HK-2 (cell line): ENCODE measurements around the gene RNASEH2C.
A peak's percentile ranks its signal among the peaks of the same experiment; 100 is the strongest.
"Not testable (repeated sequence)": the region's sequence is repeated elsewhere in the genome, so short reads cannot be mapped to it uniquely, and the experiment has no call there.

Experiments used
- DNase-seq: peaks from one replicate; pipeline ENCODE4 v3.0.0-alpha.2; 2018; ENCODE audit not compliant: unreplicated experiment

RNASEH2C gene

DNA sequence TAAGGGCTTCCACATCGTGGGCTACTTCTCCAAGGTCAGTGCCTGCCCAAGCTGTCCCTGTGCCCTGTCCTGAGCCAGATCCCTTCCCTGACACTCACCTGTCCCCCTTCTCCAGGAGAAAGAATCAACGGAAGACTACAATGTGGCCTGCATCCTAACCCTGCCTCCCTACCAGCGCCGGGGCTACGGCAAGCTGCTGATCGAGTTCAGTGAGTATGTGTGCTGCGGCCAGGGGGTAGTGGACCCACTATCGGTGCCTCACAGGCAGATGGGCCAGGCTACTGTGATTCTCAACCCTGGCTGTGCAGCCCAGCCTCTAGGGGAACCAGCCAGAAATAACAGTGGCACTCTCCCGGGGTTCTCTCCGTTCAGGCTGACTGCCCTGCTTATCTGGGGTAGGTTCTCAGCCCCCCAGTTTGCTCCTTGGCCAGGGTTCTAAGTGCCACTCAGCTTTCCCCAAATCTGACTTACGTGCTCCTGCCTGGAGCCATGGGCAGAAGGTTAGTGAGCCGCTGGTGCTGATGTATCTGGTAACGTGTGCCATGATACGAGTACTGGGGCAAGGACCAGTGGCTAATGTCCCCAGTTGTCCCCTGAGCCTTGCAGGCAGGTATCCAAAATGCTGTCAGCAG lies 3.7 kb downstream of the RNASEH2C start:
- DNase-seq: no peak

- no peak for DNase-seq
These were observed 4.3 kb downstream of the RNASEH2C start for GRCh38 chr11:65716302-65716701.

DNA sequence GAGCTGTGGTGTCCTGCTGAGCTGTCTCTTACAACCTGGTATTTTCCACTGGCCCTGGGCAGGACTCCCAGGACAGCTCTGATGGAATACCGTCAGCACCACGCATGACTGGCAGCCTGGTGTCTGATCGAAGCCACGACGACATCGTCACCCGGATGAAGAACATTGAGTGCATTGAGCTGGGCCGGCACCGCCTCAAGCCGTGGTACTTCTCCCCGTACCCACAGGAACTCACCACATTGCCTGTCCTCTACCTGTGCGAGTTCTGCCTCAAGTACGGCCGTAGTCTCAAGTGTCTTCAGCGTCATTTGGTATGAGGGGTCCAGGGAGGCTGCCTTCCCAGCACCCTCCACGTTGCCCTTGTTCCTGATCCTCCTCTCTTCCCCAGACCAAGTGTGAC lies 6.2 kb downstream of the RNASEH2C start:
- no peak for DNase-seq

GRCh38 chr11:65713212-65713969 lies 7.2 kb downstream of the RNASEH2C start:
- no peak for DNase-seq

DNA sequence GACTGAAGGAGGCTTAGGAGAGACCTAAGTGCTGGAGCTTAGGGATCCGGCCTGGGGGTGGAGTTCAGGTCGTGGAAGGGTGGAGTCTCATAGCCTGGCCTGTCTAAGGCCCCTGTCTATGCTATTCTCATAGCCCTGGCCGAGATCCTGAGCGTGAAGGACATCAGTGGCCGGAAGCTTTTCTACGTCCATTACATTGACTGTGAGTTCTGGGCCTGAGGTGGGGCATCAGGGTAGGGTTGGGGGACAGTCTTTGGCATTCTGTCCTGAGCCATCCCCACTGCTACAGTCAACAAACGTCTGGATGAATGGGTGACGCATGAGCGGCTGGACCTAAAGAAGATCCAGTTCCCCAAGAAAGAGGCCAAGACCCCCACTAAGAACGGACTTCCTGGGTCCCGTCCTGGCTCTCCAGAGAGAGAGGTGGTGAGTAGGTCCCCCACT lies 7.9 kb downstream of the RNASEH2C start:
- DNase-seq: no peak

- peak; percentile 94 for DNase-seq
These were observed 8.6 kb downstream of the RNASEH2C start, which contains the start of gene KAT5 for GRCh38 chr11:65711785-65712632. KAT5 (plus strand) TSS chr11:65712252; CDS start chr11:65712268, 16 bp downstream.

DNA sequence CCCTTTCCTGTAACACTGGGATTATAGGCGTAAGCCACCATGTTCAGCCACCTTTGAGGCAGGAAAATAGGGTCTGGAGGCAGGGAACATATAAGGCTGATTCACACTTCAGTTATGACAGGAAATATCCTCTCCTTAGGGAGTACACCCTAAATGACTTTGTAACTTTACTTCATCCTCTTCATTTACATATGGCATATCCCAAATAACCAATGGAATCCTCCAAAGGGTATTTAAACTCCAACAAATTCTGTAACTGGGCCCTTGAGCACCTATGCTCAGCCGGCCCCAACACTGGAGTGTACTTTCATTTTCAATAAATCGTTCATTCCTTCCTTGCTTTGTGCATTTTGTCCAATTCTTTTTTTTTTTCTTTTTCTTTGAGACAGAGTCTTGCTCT lies 10.2 kb downstream of the RNASEH2C start:
- no peak for DNase-seq

- DNase-seq: no peak
These were observed 10.9 kb downstream of the RNASEH2C start for GRCh38 chr11:65709661-65710060.

GRCh38 chr11:65708451-65708850 lies 12.1 kb downstream of the RNASEH2C start:
- DNase-seq: no peak

- DNase-seq: not testable (repeated sequence)
These were observed 13.6 kb downstream of the RNASEH2C start for GRCh38 chr11:65707002-65707401.

- DNase-seq: peak; percentile 31
These were observed 14.3 kb downstream of the RNASEH2C start for GRCh38 chr11:65706303-65706763.

DNA sequence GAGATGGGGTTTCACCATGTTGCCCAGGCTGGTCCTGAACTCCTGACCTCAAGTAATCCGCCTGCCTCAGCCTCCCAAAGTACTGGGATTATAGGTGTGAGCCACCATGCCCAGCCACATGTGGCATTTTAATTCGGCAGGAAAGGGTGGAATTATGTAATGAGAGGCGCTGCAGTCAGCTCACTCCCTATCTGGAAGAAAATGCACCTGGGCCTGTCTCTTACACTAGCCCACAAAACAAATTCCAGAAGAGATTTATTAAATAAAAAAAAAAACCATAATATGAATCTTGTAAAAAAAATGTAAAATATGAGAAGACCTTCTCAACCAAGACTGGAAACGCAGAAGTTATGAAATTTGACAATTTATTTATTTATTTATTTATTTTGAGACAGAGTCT lies 16.8 kb downstream of the RNASEH2C start:
- no peak for DNase-seq

DNA sequence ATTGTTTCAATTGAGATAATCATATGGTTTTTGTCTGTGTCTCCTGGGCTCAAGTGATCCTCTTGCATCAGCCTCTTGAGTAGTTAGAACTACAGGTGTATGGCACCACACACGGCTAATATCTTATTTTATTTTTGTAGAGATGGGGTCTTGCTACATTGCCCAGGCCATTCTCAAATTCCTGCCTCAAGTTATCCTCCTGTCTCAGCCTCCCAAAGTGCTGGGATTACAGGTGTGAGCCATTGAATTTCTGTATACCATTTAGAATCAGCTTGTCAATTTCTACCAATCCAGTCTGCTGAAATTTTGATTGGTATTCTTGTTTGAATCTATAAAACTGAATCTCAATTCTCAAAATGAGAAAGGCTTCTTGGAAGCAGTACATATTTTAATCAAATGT lies 18.9 kb downstream of the RNASEH2C start:
- DNase-seq: no peak

DNA sequence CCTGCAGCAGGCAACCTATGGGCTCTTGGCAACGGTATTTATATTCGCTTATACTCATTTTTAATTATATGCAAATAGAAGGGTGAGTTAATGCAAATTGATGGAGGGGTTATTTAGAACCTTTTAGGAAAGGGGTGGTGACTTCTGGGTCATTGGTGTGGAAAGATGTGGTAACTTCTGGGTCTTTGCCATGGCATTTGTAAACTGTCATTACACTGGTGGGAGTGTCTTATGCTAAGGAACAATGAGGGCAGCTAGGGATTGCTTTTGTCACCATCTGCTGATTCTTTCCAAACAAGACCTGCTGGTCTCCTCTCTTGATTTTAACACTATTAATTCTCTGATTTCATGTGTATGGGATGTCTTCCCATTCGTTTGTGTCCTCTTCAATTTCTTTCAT lies 20.2 kb downstream of the RNASEH2C start:
- no peak for DNase-seq

DNA sequence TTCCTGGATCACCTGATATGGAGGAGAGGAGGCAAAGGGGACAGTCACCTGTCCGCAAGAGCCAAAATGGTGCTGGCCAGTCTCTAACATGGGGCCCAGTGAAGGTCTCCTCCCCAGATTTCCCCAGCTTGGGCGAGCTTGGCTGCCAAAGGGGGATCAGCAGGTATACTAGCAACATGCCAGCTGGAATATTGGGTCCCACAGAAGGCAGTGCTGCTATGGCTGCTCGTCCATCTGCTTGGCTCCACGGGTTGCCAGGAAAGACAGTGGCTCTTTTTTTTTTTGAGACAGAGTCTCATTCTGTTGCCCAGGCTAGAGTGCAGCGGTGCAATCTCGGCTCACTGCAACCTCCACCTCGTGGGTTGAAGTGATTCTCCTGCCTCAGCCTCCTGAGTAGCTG lies 21.3 kb downstream of the RNASEH2C start:
- no peak for DNase-seq

- no peak for DNase-seq
These were observed 22.4 kb downstream of the RNASEH2C start for GRCh38 chr11:65698205-65698604.

GRCh38 chr11:65696802-65697552 lies 23.6 kb downstream of the RNASEH2C start:
- no peak for DNase-seq

GRCh38 chr11:65695459-65696241 lies 24.9 kb downstream of the RNASEH2C start:
- DNase-seq: no peak

DNA sequence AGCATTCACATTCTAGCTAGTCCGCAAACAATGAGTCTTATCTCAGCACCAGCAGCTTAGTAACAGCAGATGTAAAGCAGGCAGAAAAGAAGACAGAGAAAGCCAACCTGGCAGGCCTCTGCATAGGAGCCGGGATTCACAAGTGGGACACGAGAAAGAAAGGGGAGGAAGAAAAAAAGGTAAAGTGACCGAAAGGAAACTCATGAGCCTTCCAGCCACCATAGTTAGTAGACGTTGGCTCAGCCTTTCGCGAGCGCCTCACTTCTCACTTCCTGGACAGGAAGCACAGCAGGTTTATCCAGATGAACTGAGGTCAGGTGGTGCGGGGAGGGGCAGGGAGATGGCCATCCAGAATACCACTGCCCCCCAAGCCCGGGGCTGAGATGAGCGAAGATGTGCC lies 28.2 kb downstream of the RNASEH2C start:
- DNase-seq: no peak

DNA sequence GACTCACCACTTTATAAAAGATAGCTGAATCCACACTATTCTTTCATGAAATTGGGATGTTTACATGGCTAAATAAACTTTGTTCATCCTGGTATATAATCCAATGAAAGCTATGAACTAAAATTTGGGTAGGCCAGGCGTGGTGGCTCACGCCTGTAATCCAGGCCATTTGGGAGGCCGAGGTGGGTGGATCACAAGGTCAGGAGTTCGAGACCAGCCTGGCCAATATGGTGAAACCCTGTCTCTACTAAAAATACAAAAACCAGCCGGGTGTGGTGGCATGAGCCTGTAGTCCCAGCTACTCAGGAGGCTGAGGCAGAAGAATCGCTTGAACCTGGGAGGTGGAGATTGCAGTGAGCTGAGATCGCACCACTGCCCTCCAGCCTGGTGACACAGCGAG lies 28.8 kb downstream of the RNASEH2C start:
- not testable (repeated sequence) for DNase-seq

- DNase-seq: no peak
These were observed 34.6 kb downstream of the RNASEH2C start for GRCh38 chr11:65685981-65686380.
